K562 (cell line): ENCODE measurements around the gene PAQR4.
A peak's percentile ranks its signal among the peaks of the same experiment; 100 is the strongest.

Source experiments
- ESRRA ChIP-seq: fragments of 450-650 bp; IDR thresholded peaks from 2 replicates; pipeline ENCODE4 v1.6.1; 2014; ENCODE audit warnings: low read depth, mild to moderate bottlenecking, moderate library complexity, borderline replicate concordance
- RBBP5 ChIP-seq: fragments of 200-600 bp; sonication (generic); IDR thresholded peaks from 2 replicates; pipeline ENCODE4 v1.6.1; 2012; ENCODE audit warnings: borderline replicate concordance, mild to moderate bottlenecking, low read length, control low read depth, inconsistent platforms; ENCODE audit not compliant: insufficient read depth, poor library complexity, severe bottlenecking

GRCh38 chr16:3004781-3005284, 35.7 kb downstream of the PAQR4 start:
- peak; percentile 8; the same call in 1 of the 2 replicates for TF ChIP-seq ESRRA
- no peak for TF ChIP-seq RBBP5
